Measurements from ENCODE around the gene CREB3L4.
"Not testable (repeated sequence)": the region's sequence is repeated elsewhere in the genome, so short reads cannot be mapped to it uniquely, and the experiment has no call there.

CREB3L4 gene

DNA sequence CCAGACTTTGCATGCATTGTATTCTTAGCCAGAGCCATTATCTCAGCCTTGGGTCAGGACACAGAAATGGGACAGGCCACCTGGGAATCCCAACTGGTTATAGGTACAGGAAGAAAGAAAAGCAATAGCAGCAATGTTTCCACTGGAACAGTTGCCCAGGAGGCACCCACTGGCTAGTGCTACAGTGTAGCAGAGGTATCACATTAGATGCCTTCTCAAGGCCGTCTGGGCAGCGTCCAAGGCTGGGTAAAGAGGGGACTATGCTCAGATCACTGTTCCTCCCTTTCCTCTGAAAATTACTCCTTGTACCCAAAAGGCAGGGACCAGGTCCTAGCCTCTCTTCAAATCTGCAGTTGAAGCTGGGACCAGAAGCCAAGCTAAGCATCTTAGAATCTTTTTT, 2.6 kb downstream of the CREB3L4 start:
- H3K4me1 ChIP-seq (ENCODE audit: control insufficient read depth in 2 of 2, insufficient read depth in 2 of 2, low read length in 2 of 2): peaks cover 4 to 23% of the 10 kb centered on the region in 2 donors
- peaks cover 22 to 23% of the 10 kb centered on the region in 2 donors for H3K36me3 ChIP-seq (ENCODE audit: control insufficient read depth in 2 of 2, insufficient read depth in 2 of 2, low read length in 2 of 2)
- no peak overlapping the region for H3K9ac ChIP-seq (ENCODE audit: low read depth in 1 of 2, low read length in 2 of 2)
- no peak overlapping the region for H3K4me3 ChIP-seq (ENCODE audit: low read length in 2 of 2)
- no peaks in the 10 kb centered on the region for H3K9me3 ChIP-seq (ENCODE audit: control insufficient read depth in 2 of 2, low read length in 2 of 2)
- no peak overlapping the region for H3K27ac ChIP-seq (ENCODE audit: low read depth in 2 of 2, low read length in 2 of 2)
- no peaks in the 10 kb centered on the region for H3K27me3 ChIP-seq (ENCODE audit: control insufficient read depth in 2 of 2, insufficient read depth in 2 of 2, low read length in 2 of 2)

GRCh38 chr1:153973071-153973470, 5.4 kb downstream of the CREB3L4 start:
- no peaks in the 10 kb centered on the region for H3K27me3 ChIP-seq (ENCODE audit: control insufficient read depth in 2 of 2, insufficient read depth in 2 of 2, low read length in 2 of 2)
- peaks cover 28 to 29% of the 10 kb centered on the region in 2 donors for H3K36me3 ChIP-seq (ENCODE audit: control insufficient read depth in 2 of 2, insufficient read depth in 2 of 2, low read length in 2 of 2)
- peaks cover 18 to 21% of the 10 kb centered on the region in 2 donors for H3K4me1 ChIP-seq (ENCODE audit: control insufficient read depth in 2 of 2, insufficient read depth in 2 of 2, low read length in 2 of 2)
- no peak overlapping the region for H3K4me3 ChIP-seq (ENCODE audit: low read length in 2 of 2)
- H3K9ac ChIP-seq (ENCODE audit: low read depth in 1 of 2, low read length in 2 of 2): no peak overlapping the region
- H3K27ac ChIP-seq (ENCODE audit: low read depth in 2 of 2, low read length in 2 of 2): no peak overlapping the region
- no peaks in the 10 kb centered on the region for H3K9me3 ChIP-seq (ENCODE audit: control insufficient read depth in 2 of 2, low read length in 2 of 2)

GRCh38 chr1:153973525-153973924, 5.8 kb downstream of the CREB3L4 start:
- H3K4me3 ChIP-seq (ENCODE audit: low read length in 2 of 2): no peak overlapping the region
- H3K27ac ChIP-seq (ENCODE audit: low read depth in 2 of 2, low read length in 2 of 2): no peak overlapping the region
- no peaks in the 10 kb centered on the region for H3K27me3 ChIP-seq (ENCODE audit: control insufficient read depth in 2 of 2, insufficient read depth in 2 of 2, low read length in 2 of 2)
- peaks cover 18 to 19% of the 10 kb centered on the region in 2 donors for H3K4me1 ChIP-seq (ENCODE audit: control insufficient read depth in 2 of 2, insufficient read depth in 2 of 2, low read length in 2 of 2)
- H3K36me3 ChIP-seq (ENCODE audit: control insufficient read depth in 2 of 2, insufficient read depth in 2 of 2, low read length in 2 of 2): peaks cover 28 to 29% of the 10 kb centered on the region in 2 donors
- no peaks in the 10 kb centered on the region for H3K9me3 ChIP-seq (ENCODE audit: control insufficient read depth in 2 of 2, low read length in 2 of 2)
- no peak overlapping the region for H3K9ac ChIP-seq (ENCODE audit: low read depth in 1 of 2, low read length in 2 of 2)

DNA sequence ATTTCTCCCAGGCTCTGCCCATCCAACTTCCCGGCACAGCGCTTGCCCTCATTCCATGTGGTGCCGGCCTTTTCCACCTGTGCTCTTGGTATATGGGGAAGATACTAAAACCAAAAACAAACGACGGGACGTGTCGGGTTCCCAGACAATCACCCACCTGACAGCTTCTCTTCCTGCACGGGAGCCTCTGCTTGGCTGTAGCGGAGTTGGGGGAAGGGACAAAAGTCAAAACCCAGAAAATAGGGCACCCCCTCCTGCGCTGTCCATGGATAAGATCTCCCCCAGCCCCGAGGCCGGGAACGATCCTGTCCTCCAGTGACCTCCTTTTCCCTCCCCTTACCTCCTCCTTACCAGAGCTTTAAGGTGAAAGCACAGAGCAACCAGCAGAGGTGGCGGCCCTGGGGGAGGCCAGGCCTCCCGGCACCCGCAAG, 9.1 kb downstream of the CREB3L4 start:
- H3K27ac ChIP-seq (ENCODE audit: low read depth in 2 of 2, low read length in 2 of 2): peak overlapping the region; percentile 88 to 89
- H3K27me3 ChIP-seq (ENCODE audit: control insufficient read depth in 2 of 2, insufficient read depth in 2 of 2, low read length in 2 of 2): no peaks in the 10 kb centered on the region
- peak overlapping the region; percentile 96 to 98 for H3K9ac ChIP-seq (ENCODE audit: low read depth in 1 of 2, low read length in 2 of 2)
- peaks cover 28 to 29% of the 10 kb centered on the region in 2 donors for H3K36me3 ChIP-seq (ENCODE audit: control insufficient read depth in 2 of 2, insufficient read depth in 2 of 2, low read length in 2 of 2)
- H3K4me3 ChIP-seq (ENCODE audit: low read length in 2 of 2): peak overlapping the region; percentile 94 to 95
- peaks cover 18 to 19% of the 10 kb centered on the region in 2 donors for H3K4me1 ChIP-seq (ENCODE audit: control insufficient read depth in 2 of 2, insufficient read depth in 2 of 2, low read length in 2 of 2)
- H3K9me3 ChIP-seq (ENCODE audit: control insufficient read depth in 2 of 2, low read length in 2 of 2): no peaks in the 10 kb centered on the region

- Histone ChIP-seq H3K9ac (ENCODE audit: low read depth in 1 of 2, low read length in 2 of 2) (peak within 1 kb of the TSS; percentile 96 to 98), H3K4me1 (ENCODE audit: control insufficient read depth in 2 of 2, insufficient read depth in 2 of 2, low read length in 2 of 2) (peaks cover 18 to 19% of the 10 kb centered on the region in 2 donors), H3K27me3 (ENCODE audit: control insufficient read depth in 2 of 2, insufficient read depth in 2 of 2, low read length in 2 of 2) (no peaks in the 10 kb centered on the region), H3K9me3 (ENCODE audit: control insufficient read depth in 2 of 2, low read length in 2 of 2) (no peaks in the 10 kb centered on the region), H3K4me3 (ENCODE audit: low read length in 2 of 2) (peak within 1 kb of the TSS; percentile 94 to 95), H3K27ac (ENCODE audit: low read depth in 2 of 2, low read length in 2 of 2) (peak within 1 kb of the TSS; percentile 88 to 89), H3K36me3 (ENCODE audit: control insufficient read depth in 2 of 2, insufficient read depth in 2 of 2, low read length in 2 of 2) (peaks cover 28 to 29% of the 10 kb centered on the region in 2 donors)
Observed at GRCh38 chr1:153977250-153978240, 9.8 kb downstream of the CREB3L4 start, which contains the start of gene JTB. TSS of gene JTB (minus strand) at chr1:153977674. CDS start at chr1:153977252, 422 bp downstream.

- peak overlapping the region; percentile 88 to 89 for H3K27ac ChIP-seq (ENCODE audit: low read depth in 2 of 2, low read length in 2 of 2)
- no peaks in the 10 kb centered on the region for H3K9me3 ChIP-seq (ENCODE audit: control insufficient read depth in 2 of 2, low read length in 2 of 2)
- no peaks in the 10 kb centered on the region for H3K27me3 ChIP-seq (ENCODE audit: control insufficient read depth in 2 of 2, insufficient read depth in 2 of 2, low read length in 2 of 2)
- H3K9ac ChIP-seq (ENCODE audit: low read depth in 1 of 2, low read length in 2 of 2): peak overlapping the region; percentile 96 to 98
- peak overlapping the region; percentile 94 to 95 for H3K4me3 ChIP-seq (ENCODE audit: low read length in 2 of 2)
- peaks cover 18 to 19% of the 10 kb centered on the region in 2 donors for H3K4me1 ChIP-seq (ENCODE audit: control insufficient read depth in 2 of 2, insufficient read depth in 2 of 2, low read length in 2 of 2)
- peaks cover 21 to 22% of the 10 kb centered on the region in 2 donors for H3K36me3 ChIP-seq (ENCODE audit: control insufficient read depth in 2 of 2, insufficient read depth in 2 of 2, low read length in 2 of 2)
Observed at GRCh38 chr1:153978274-153978909, 10.7 kb downstream of the CREB3L4 start.

DNA sequence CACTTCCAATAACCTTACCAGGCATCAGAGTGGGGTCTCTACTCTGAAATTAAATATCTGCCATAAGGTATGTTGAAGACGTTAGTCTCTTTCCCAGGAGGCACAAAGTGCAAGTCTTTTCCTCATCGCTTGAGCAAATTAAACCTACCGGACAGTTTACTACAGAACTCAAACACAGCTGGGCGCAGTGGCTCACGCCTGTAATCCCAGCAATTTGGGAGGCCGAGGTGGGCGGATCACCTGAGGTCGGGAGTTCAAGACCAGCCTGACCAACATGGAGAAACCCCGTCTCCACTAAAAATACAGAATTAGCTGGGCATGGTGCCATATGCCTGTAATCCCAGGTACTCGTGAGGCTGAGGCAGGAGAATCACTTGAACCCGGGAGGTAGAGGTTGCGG, 11.4 kb downstream of the CREB3L4 start:
- peaks cover 14 to 15% of the 10 kb centered on the region in 2 donors for H3K36me3 ChIP-seq (ENCODE audit: control insufficient read depth in 2 of 2, insufficient read depth in 2 of 2, low read length in 2 of 2)
- not testable (repeated sequence) for H3K9ac ChIP-seq (ENCODE audit: low read depth in 1 of 2, low read length in 2 of 2); H3K4me3 ChIP-seq (ENCODE audit: low read length in 2 of 2); H3K27ac ChIP-seq (ENCODE audit: low read depth in 2 of 2, low read length in 2 of 2); H3K9me3 ChIP-seq (ENCODE audit: control insufficient read depth in 2 of 2, low read length in 2 of 2); H3K27me3 ChIP-seq (ENCODE audit: control insufficient read depth in 2 of 2, insufficient read depth in 2 of 2, low read length in 2 of 2)
- peaks cover 18 to 19% of the 10 kb centered on the region in 2 donors for H3K4me1 ChIP-seq (ENCODE audit: control insufficient read depth in 2 of 2, insufficient read depth in 2 of 2, low read length in 2 of 2)

DNA sequence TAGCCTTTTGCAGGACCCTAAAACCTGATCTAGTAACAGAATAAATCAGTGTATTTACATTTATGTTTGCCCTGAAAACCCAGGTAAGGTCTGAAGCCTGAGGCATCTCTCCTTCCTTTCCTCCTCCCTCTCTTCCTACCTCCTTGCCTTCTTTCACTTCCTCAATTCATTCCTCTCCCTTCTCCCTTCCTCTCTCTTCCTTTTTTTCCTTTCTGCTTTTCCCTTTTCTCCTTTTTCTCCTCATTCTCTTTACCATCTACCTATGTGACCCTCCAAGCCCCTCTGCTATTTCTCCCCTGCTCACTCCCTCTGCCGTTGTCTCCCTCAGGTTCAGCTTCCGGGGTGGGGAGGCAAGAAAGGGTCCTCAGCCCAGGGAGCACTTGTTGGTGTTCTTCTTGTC, 14.0 kb downstream of the CREB3L4 start:
- peaks cover 15 to 20% of the 10 kb centered on the region in 2 donors for H3K4me1 ChIP-seq (ENCODE audit: control insufficient read depth in 2 of 2, insufficient read depth in 2 of 2, low read length in 2 of 2)
- not testable (repeated sequence) for H3K36me3 ChIP-seq (ENCODE audit: control insufficient read depth in 2 of 2, insufficient read depth in 2 of 2, low read length in 2 of 2); H3K27ac ChIP-seq (ENCODE audit: low read depth in 2 of 2, low read length in 2 of 2); H3K9me3 ChIP-seq (ENCODE audit: control insufficient read depth in 2 of 2, low read length in 2 of 2); H3K4me3 ChIP-seq (ENCODE audit: low read length in 2 of 2); H3K27me3 ChIP-seq (ENCODE audit: control insufficient read depth in 2 of 2, insufficient read depth in 2 of 2, low read length in 2 of 2); H3K9ac ChIP-seq (ENCODE audit: low read depth in 1 of 2, low read length in 2 of 2)

DNA sequence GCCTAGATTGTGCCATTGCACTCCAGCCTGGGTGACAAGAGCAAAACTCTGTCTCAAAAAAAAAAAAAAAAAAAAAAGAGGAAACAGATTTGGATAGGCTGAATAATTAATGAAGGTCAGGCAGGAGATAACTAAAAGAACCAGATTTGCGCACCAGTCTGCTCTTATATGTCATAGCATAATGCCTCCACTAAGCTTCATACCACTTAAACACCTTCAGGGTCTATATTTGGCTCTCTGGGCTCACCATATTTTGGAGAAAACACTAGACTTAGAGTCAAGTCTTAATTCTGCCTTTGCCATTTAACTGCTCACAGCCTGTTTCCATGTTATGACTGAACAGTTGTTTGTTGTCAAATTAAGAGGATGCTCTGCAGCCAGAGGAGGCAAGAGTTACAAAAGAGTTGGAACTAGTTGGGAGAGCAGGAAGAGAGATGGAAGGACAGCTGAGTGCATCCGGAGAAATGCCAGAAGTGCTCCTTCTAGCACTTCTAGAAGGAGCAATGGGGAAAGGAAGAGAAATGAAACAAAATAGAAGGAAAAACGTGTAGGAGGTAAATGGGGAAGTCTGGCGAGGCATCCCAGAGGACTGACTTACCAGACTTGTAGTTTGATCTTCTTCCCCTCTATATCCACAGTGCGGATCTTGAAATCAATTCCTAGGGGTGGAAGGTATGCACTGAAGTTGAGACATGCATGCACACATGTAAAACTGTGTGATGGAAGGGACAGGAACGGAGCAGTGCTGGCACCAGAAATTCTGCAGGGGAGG, 16.6 kb downstream of the CREB3L4 start:
- H3K4me1 ChIP-seq (ENCODE audit: control insufficient read depth in 2 of 2, insufficient read depth in 2 of 2, low read length in 2 of 2): peaks cover 10 to 15% of the 10 kb centered on the region in 2 donors
- H3K27me3 ChIP-seq (ENCODE audit: control insufficient read depth in 2 of 2, insufficient read depth in 2 of 2, low read length in 2 of 2): no peaks in the 10 kb centered on the region
- no peak overlapping the region for H3K27ac ChIP-seq (ENCODE audit: low read depth in 2 of 2, low read length in 2 of 2)
- no peaks in the 10 kb centered on the region for H3K9me3 ChIP-seq (ENCODE audit: control insufficient read depth in 2 of 2, low read length in 2 of 2)
- H3K36me3 ChIP-seq (ENCODE audit: control insufficient read depth in 2 of 2, insufficient read depth in 2 of 2, low read length in 2 of 2): no peaks in the 10 kb centered on the region
- no peak overlapping the region for H3K9ac ChIP-seq (ENCODE audit: low read depth in 1 of 2, low read length in 2 of 2)
- peak overlapping the region in 1 of 2 donors; percentile 92 for H3K4me3 ChIP-seq (ENCODE audit: low read length in 2 of 2)

Data from mucosa of rectum (tissue), 2 donors.